ENCODE results near the gene OOEP. TPM values are rescaled to one million over a fixed set of nuclear protein-coding genes. Genes with fewer than 3 reads are reported as not detected.

Gene OOEP
- total RNA-seq, 4 donors from 2014 or later, result not detected

Other genes starting within 250 kb of the OOEP start
- gene KHDC1L, start 144.4 kb downstream of the OOEP start, total RNA-seq, result not detected
- not detected for gene KHDC1, start 106.7 kb downstream of the OOEP start, total RNA-seq
- not detected for gene DPPA5, start 15.6 kb downstream of the OOEP start, total RNA-seq
- not detected for gene KHDC3L, start 7.2 kb downstream of the OOEP start, total RNA-seq
- gene DDX43, start 24.9 kb upstream of the OOEP start, total RNA-seq, result 1 to 10 TPM in 1 of 4 donors, not detected in 3; 1.1 TPM
- 1 to 10 TPM in 2 of 4 donors, under 1 TPM in 2; 0.49 to 1.6 (median 1.2) TPM for gene CGAS, start 82.4 kb upstream of the OOEP start, total RNA-seq
- 10 to 100 TPM; 16.4 to 43.4 (median 21.9) TPM for gene MTO1, start 91.8 kb upstream of the OOEP start, total RNA-seq
- 1,000 to 10,000 TPM in 3 of 4 donors, 100 to 1,000 TPM in 1; 846 to 1,271 (median 1,198) TPM for gene EEF1A1, start 151.1 kb upstream of the OOEP start, total RNA-seq